Prostate gland (tissue), 2 donors: ENCODE data around the gene FAM229A. TPM values are rescaled to one million over a fixed set of nuclear protein-coding genes. Genes with fewer than 3 reads are reported as not detected.
A peak's percentile ranks its signal among the peaks of the same experiment; 100 is the strongest.

Experiments
- DNase-seq: peaks from one replicate; pipeline ENCODE4 v3.0.0-alpha.2; 2019; ENCODE audit warnings: low spot score
- H3K27ac ChIP-seq, 2 donors: fragments of 200-600 bp; sonication (generic); 2 replicates each; pipeline ENCODE4 v1.5.1; 2017 to 2019
- H3K27me3 ChIP-seq: fragments of 200-600 bp; sonication (generic); replicated peaks from 2 replicates; pipeline ENCODE4 v1.5.1; 2019; ENCODE audit not compliant: insufficient read depth
- H3K36me3 ChIP-seq, 2 donors: fragments of 200-600 bp; sonication (generic); 1 replicate in 1 of 2; 2 replicates in 1 of 2; pipeline versions ENCODE4 v1.5.1 to v1.8.1; 2017 to 2019
- H3K4me1 ChIP-seq: fragments of 200-600 bp; sonication (generic); replicated peaks from 2 replicates; pipeline ENCODE4 v1.5.1; 2019
- H3K4me3 ChIP-seq, 2 donors: fragments of 200-600 bp; sonication (generic); 2 replicates each; pipeline ENCODE4 v1.5.1; 2017 to 2019
- H3K9me3 ChIP-seq: fragments of 200-600 bp; sonication (generic); 2 replicates; pipeline ENCODE4 v1.5.1; 2017
- CTCF ChIP-seq, 4 experiments: fragments of 200-600 bp in 2 of 4; fragments of 450-650 bp in 2 of 4; sonication (generic) in 2 of 4; IDR thresholded peaks; 1 replicate in 3 of 4; 2 replicates in 1 of 4; pipeline ENCODE4 v1.5.1; 2016 to 2019; ENCODE audit warnings: antibody characterized with exemption in 4 of 4, mild to moderate bottlenecking in 2 of 4, moderate library complexity in 2 of 4
- POLR2A ChIP-seq: fragments of 450-650 bp; IDR thresholded peaks from one replicate; pipeline ENCODE4 v1.6.1; 2016; ENCODE audit warnings: antibody characterized with exemption, mild to moderate bottlenecking
- POLR2AphosphoS5 ChIP-seq: sonication (generic); formaldehyde crosslinking; IDR thresholded peaks from one replicate; pipeline ENCODE4 v1.6.1; 2017; ENCODE audit warnings: antibody characterized with exemption
- WGBS: methylation state at CpG from one replicate; pipeline ENCODE4 v1.1.5; 2018; 5-methylcytosine and 5-hydroxymethylcytosine counted together
- intact Hi-C: fragments of 100-400 bp; cut with DNase I; formaldehyde crosslinking; loops from one replicate; pipeline ENCODE4 v1.14.2; 2022
- total RNA-seq, 2 donors: library from RNA; depleted of rRNA; stranded (reverse); fragments of >200 nt; gene quantifications; one replicate each; pipeline ENCODE4 v1.1.0, GENCODE V29; 2016

Gene FAM229A
- total RNA-seq, 2 donors from 2014 or later = 8.5 to 24.2 TPM

GRCh38 chr1:32336963-32337675, 25.2 kb downstream of the FAM229A start:
- DNase-seq = no peak
- H3K36me3 ChIP-seq = peaks cover 0 to 6% of the 10 kb centered on the region in 2 donors
- no peak for TF ChIP-seq CTCF (IDR thresholded peaks at IDR 0.05)
- TF ChIP-seq POLR2AphosphoS5 = no peak
- no peak for TF ChIP-seq POLR2A
- no peak overlapping the region for H3K27ac ChIP-seq
- no peaks in the 10 kb centered on the region for H3K9me3 ChIP-seq
- peaks cover 3% of the 10 kb centered on the region for H3K4me1 ChIP-seq
- no peak overlapping the region for H3K4me3 ChIP-seq
- intact Hi-C loops = no loop called here
- WGBS = 69% methylated on average over 8 of the region's 8 CpGs
- no peaks in the 10 kb centered on the region for H3K27me3 ChIP-seq

GRCh38 chr1:32336591-32336932, 25.7 kb downstream of the FAM229A start:
- H3K36me3 ChIP-seq = peaks cover 0 to 10% of the 10 kb centered on the region in 2 donors
- peak overlapping the region; percentile 78 to 79 for H3K4me3 ChIP-seq
- peaks cover 6% of the 10 kb centered on the region for H3K4me1 ChIP-seq
- intact Hi-C loops = no loop called here
- H3K27ac ChIP-seq = peak overlapping the region; percentile 75 to 82
- DNase-seq = no peak
- no peaks in the 10 kb centered on the region for H3K9me3 ChIP-seq
- 55% methylated on average over 15 of the region's 15 CpGs for WGBS
- no peaks in the 10 kb centered on the region for H3K27me3 ChIP-seq
- no peak for TF ChIP-seq CTCF (IDR thresholded peaks at IDR 0.05)
- no peak for TF ChIP-seq POLR2AphosphoS5
- TF ChIP-seq POLR2A = no peak

GRCh38 chr1:32335790-32336590, 26.3 kb downstream of the FAM229A start, which contains the start of gene MARCKSL1:
TSS of gene MARCKSL1 (minus strand) at chr1:32336233. CDS start at chr1:32336033, 200 bp downstream.
- peak; percentile 80 for DNase-seq
- H3K9me3 ChIP-seq = no peaks in the 10 kb centered on the region
- intact Hi-C loops = no loop called here
- peak within 1 kb of the TSS; percentile 75 to 82 for H3K27ac ChIP-seq
- H3K36me3 ChIP-seq = peaks cover 0 to 13% of the 10 kb centered on the region in 2 donors
- H3K4me1 ChIP-seq = peaks cover 6% of the 10 kb centered on the region
- peak within 1 kb of the TSS; percentile 78 to 79 for H3K4me3 ChIP-seq
- under 1% methylated on average over 75 of the region's 95 CpGs for WGBS
- TF ChIP-seq POLR2A (peak; percentile 84), CTCF (IDR thresholded peaks at IDR 0.05) (peak in 1 of 4 experiments; percentile 11), POLR2AphosphoS5 (peak; percentile 74)
- no peaks in the 10 kb centered on the region for H3K27me3 ChIP-seq

GRCh38 chr1:32335535-32335789, 26.8 kb downstream of the FAM229A start:
- intact Hi-C loops = no loop called here
- Histone ChIP-seq H3K27ac (peak overlapping the region; percentile 75 to 82), H3K27me3 (no peaks in the 10 kb centered on the region), H3K4me1 (peaks cover 6% of the 10 kb centered on the region), H3K36me3 (peaks cover 0 to 13% of the 10 kb centered on the region in 2 donors), H3K4me3 (peak overlapping the region; percentile 78 to 79), H3K9me3 (no peaks in the 10 kb centered on the region)
- TF ChIP-seq POLR2A (no peak), POLR2AphosphoS5 (no peak), CTCF (IDR thresholded peaks at IDR 0.05) (no peak)
- 5% methylated on average over 11 of the region's 34 CpGs for WGBS
- no peak for DNase-seq
